Calu3 (cell line): Measurements from ENCODE around the gene MAP3K1. TPM values are rescaled to one million over a fixed set of nuclear protein-coding genes. Genes with fewer than 3 reads are reported as not detected.

Source experiments
- BruUV-seq: library from RNA; stranded (reverse); fragments of 400-500 nt; replicated peaks from 2 replicates; lab custom pipeline; 2021; lab: Mats Ljungman, UMichigan
- CTCF ChIA-PET: fragments of 300-600 bp; sonication (Branson Sonifier 250); formaldehyde crosslinking; loops from one replicate; lab custom pipeline; 2022; ENCODE audit warnings: antibody characterized with exemption; lab: Charles Lee
- DNase-seq: peaks from one replicate; pipeline ENCODE4 v3.0.0; 2022
- H3K27ac Mint-ChIP-seq: one replicate; pipeline ENCODE4 v1.8.0; 2022; ENCODE audit warnings: mixed read lengths; ENCODE audit not compliant: unreplicated experiment
- H3K27me3 Mint-ChIP-seq: one replicate; pipeline ENCODE4 v1.8.0; 2022; ENCODE audit warnings: mixed read lengths; ENCODE audit not compliant: unreplicated experiment
- H3K36me3 Mint-ChIP-seq: one replicate; pipeline ENCODE4 v1.8.0; 2022; ENCODE audit warnings: mild to moderate bottlenecking, moderate library complexity, mixed read lengths; ENCODE audit not compliant: insufficient read depth, unreplicated experiment
- H3K4me1 Mint-ChIP-seq: one replicate; pipeline ENCODE4 v1.8.0; 2022; ENCODE audit warnings: mild to moderate bottlenecking, low read depth, mixed read lengths; ENCODE audit not compliant: unreplicated experiment
- H3K4me3 Mint-ChIP-seq: one replicate; pipeline ENCODE4 v1.8.0; 2022; ENCODE audit warnings: mild to moderate bottlenecking, low read depth, moderate library complexity, mixed read lengths; ENCODE audit not compliant: unreplicated experiment
- H3K9me3 Mint-ChIP-seq: one replicate; pipeline ENCODE4 v1.8.0; 2022; ENCODE audit warnings: low read depth, mixed read lengths; ENCODE audit not compliant: unreplicated experiment
- CTCF ChIP-seq: fragments of 200-600 bp; IDR thresholded peaks from one replicate; pipeline ENCODE4 v1.8.0; 2022; ENCODE audit warnings: antibody characterized with exemption; ENCODE audit not compliant: unreplicated experiment
- intact Hi-C: fragments of 100-400 bp; cut with micrococcal nuclease; formaldehyde crosslinking; loops from one replicate; pipeline ENCODE4 v1.10.0; 2022; ENCODE audit not compliant: unreplicated experiment
- total RNA-seq: library from RNA; stranded (reverse); gene quantifications from 2 replicates; pipeline ENCODE4 v1.2.3, GENCODE V29; 2022

Gene MAP3K1
- total RNA-seq, 1 experiment from 2014 or later = 32.9 TPM

- Mint-ChIP-seq H3K27ac (peak overlapping the region; percentile 10), H3K36me3 (peaks cover 21% of the 10 kb centered on the region), H3K9me3 (no peaks in the 10 kb centered on the region), H3K4me3 (no peak overlapping the region), H3K4me1 (peaks cover 90% of the 10 kb centered on the region), H3K27me3 (no peaks in the 10 kb centered on the region)
- no TSS peak for BruUV-seq
- TF ChIP-seq CTCF = no peak
- intact Hi-C loops = loop anchor here (10.0 kb wide), 3 partner anchors 307 to 407 kb away; no protein-coding TSS in a partner anchor
- DNase-seq = no peak
- CTCF ChIA-PET = no interaction called here
Observed at GRCh38 chr5:56831773-56832172, 16.4 kb downstream of the MAP3K1 start.

- BruUV-seq = no TSS peak
- peaks cover 96% of the 10 kb centered on the region for H3K4me1 Mint-ChIP-seq
- CTCF ChIA-PET = no interaction called here
- no peak for TF ChIP-seq CTCF
- H3K27ac Mint-ChIP-seq = peak overlapping the region; percentile 31
- no peaks in the 10 kb centered on the region for H3K27me3 Mint-ChIP-seq
- intact Hi-C loops = loop anchor here (10.0 kb wide), 3 partner anchors 309 to 409 kb away; no protein-coding TSS in a partner anchor
- H3K4me3 Mint-ChIP-seq = no peak overlapping the region
- H3K9me3 Mint-ChIP-seq = no peaks in the 10 kb centered on the region
- DNase-seq = no peak
- H3K36me3 Mint-ChIP-seq = peaks cover 24% of the 10 kb centered on the region
Observed at GRCh38 chr5:56833325-56833724, 18.0 kb downstream of the MAP3K1 start.

GRCh38 chr5:56837381-56837780 lies 22.0 kb downstream of the MAP3K1 start:
- intact Hi-C loops = loop anchor here (10.0 kb wide), 3 partner anchors 313 to 413 kb away; no protein-coding TSS in a partner anchor
- Mint-ChIP-seq H3K27me3 (no peaks in the 10 kb centered on the region), H3K36me3 (peaks cover 14% of the 10 kb centered on the region), H3K4me3 (no peak overlapping the region), H3K27ac (peak overlapping the region; percentile 25), H3K4me1 (peaks cover 80% of the 10 kb centered on the region), H3K9me3 (no peaks in the 10 kb centered on the region)
- no TSS peak for BruUV-seq
- no peak for DNase-seq
- no peak for TF ChIP-seq CTCF
- CTCF ChIA-PET = interaction anchor here (0.7 to 2.5 kb wide), 5 partner anchors 11 to 566 kb away, joined by 3 to 45 read pairs (median 3); no protein-coding TSS in a partner anchor

- Mint-ChIP-seq H3K9me3 (no peaks in the 10 kb centered on the region), H3K27ac (peak overlapping the region; percentile 25), H3K27me3 (no peaks in the 10 kb centered on the region), H3K4me3 (peak overlapping the region; percentile 53), H3K36me3 (peaks cover 13% of the 10 kb centered on the region), H3K4me1 (peaks cover 77% of the 10 kb centered on the region)
- no peak for TF ChIP-seq CTCF
- CTCF ChIA-PET = interaction anchor here (0.7 to 2.5 kb wide), 7 partner anchors 9 to 567 kb away, joined by 3 to 45 read pairs (median 3); no protein-coding TSS in a partner anchor
- intact Hi-C loops = loop anchor here (1.0 to 10.0 kb wide), 5 partner anchors 313 to 568 kb away; no protein-coding TSS in a partner anchor
- no TSS peak for BruUV-seq
- no peak for DNase-seq
Observed at GRCh38 chr5:56837956-56838355, 22.6 kb downstream of the MAP3K1 start.
